Dermis blood vessel endothelial cell (primary cell): Measurements from ENCODE around the gene THAP4. TPM values are rescaled to one million over a fixed set of nuclear protein-coding genes. Genes with fewer than 3 reads are reported as not detected.

Source experiments
- DNase-seq: peaks from one replicate; pipeline ENCODE4 v3.0.0; 2010
- total RNA-seq: library from RNA; depleted of rRNA; stranded (reverse); fragments of >200 nt; gene quantifications from 2 replicates; pipeline ENCODE4 v1.2.3, GENCODE V29; 2014

THAP4 gene
- total RNA-seq: 37.8 and 46.6 TPM in 2 replicates

- DNase-seq: peak; percentile 94
Measured at GRCh38 chr2:241637018-241637794, at the start of gene THAP4, which contains the start of gene ATG4B. Gene THAP4, minus strand, starts transcription at chr2:241637158. Its CDS starts 141 bp downstream, at chr2:241637017. Gene ATG4B, plus strand, starts transcription at chr2:241637693. Its CDS starts 22 bp downstream, at chr2:241637715.

- DNase-seq: peak; percentile 24
Measured at GRCh38 chr2:241686324-241686649, 49.3 kb upstream of the THAP4 start.

- DNase-seq: peak; percentile 87
Measured at GRCh38 chr2:241680827-241681599, 44.1 kb upstream of the THAP4 start.

GRCh38 chr2:241680044-241680443 lies 43.1 kb upstream of the THAP4 start:
- DNase-seq: no peak

GRCh38 chr2:241678784-241679540 lies 42.0 kb upstream of the THAP4 start:
- no peak for DNase-seq

DNA sequence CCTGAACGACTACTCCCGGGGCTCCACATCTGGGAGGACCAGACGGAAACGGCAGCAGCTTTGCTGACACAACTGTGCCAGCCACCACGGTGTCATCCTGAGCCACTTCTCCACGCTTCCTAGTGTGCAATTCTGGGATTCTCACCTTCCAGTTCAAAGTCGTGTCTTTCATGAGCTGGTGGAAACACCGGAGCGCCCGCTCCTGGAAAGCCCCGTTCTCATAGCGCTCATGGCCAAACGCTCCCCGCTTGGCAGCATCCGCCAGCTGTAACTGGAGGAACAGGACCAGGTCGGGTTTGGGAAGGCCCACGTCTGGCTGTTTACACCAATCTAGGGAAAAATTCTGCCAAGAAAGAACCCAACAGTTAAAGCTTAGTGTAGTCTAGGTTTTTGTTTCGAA lies 41.3 kb upstream of the THAP4 start:
- no peak for DNase-seq

GRCh38 chr2:241677392-241677791 lies 40.4 kb upstream of the THAP4 start:
- DNase-seq: no peak

GRCh38 chr2:241676665-241677064 lies 39.7 kb upstream of the THAP4 start:
- DNase-seq: no peak

GRCh38 chr2:241675885-241676284 lies 38.9 kb upstream of the THAP4 start:
- DNase-seq: no peak

DNA sequence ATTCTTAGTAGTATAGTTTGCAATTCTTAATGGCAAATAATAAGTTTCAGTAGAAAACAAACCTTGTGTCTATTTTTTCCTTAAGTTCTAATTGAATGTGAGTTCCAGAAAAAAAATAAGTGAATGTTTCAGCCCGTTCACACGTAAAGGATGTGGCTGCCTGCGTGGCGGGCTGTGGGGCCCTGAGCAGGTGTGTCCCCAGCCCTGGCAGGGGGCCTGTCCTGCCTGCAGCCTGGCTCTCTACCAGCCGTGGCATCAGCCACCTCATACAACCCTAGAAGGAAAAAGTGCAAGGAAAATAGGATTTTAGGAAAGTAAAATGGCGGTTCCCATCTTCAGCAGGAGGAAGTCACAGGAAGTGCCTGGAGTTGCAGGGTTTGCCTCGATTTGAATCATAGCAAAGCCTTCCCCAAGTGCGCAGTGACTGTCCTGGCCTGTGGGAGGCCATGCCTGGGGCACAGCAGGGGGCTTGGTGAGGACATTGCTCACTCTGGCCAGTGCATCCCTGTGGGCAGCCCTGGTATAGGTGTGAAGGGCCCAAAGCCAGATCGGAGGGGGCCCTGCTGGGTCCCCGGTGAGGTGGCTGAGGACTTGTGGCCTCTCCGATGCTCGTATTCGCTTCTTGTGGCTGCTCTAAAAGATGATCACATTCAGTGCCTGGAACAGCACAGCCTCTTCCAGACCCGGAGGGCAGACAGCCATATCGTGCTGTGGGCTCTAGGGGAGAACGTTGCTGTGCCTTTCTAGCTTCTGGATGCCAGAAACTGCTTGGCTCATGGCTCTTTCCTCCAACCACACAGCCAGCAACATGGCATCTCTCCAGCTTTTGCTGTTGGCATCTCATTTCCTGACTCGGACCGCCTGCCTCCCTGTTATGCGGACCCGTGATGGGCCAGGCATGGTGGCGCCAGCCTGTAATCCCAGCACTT lies 37.1 kb upstream of the THAP4 start:
- no peak for DNase-seq

DNA sequence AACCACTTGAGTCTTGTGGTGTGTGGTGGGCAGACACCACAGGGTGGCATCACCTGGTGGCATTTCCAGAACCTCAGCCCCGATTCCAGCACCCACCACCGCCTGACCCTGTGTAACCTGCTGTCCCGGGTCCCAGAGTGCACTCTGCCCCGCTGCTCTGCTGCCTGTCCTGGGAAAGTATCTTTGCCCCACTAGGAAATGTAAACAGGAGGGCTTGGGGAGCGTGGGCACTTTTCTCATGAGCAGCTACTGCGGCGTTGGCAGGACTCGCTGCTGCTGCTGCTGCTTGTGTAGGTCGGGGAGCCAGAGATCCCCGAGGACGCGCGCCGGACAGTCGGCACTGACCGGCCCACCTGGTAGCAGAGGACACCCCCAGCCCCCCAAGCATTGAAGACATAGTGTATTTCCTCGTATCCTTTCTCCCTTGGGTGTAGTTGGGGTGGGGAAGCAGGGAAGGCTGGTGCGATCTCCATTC lies 36.3 kb upstream of the THAP4 start:
- no peak for DNase-seq

DNA sequence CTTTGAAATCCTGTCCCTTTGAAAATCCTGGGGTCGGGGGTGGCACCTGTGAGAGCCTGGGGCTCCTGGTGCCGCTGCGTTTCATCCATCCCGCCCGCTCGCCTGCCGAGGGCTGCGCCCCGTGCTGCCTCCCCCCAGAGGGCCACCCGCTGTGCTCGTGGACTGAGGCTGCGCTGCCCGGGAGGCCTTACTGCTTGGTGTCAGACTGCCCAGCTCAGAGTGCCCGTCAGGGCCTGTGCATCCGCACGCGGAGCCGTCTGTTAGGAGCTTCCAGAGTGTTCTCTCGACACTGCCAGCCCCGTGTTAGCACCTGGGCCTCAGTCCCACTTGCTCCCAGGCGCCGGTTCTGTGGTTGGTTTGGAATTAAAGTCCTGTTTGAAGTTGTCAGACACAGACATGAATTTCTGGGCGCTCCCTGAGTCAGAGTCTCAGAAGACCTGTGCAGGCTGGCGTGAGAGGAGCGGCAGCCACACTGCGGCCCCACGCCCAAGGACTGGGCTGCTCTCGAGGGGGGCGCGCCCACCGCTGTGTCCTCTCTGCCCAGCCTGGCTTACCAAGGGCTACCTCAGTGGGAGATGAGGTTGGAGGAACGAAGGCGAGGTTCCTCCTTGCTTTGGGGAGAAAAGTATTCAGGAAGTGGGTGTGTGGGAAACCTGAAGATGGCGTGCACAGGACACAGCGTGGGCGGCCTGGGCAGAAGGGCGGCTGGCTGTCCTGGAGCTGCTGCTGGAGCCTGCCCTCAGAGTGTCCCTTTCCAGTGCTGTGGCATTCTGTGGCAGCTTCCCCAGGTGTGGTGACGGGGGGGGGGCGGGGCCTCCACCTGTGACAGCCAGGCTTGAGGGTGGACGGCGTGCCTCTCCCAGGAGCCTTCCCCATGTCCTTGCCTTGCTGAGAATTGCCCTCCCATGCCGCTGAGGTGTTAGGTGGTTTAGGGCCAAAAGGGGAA lies 35.6 kb upstream of the THAP4 start:
- DNase-seq: no peak

DNA sequence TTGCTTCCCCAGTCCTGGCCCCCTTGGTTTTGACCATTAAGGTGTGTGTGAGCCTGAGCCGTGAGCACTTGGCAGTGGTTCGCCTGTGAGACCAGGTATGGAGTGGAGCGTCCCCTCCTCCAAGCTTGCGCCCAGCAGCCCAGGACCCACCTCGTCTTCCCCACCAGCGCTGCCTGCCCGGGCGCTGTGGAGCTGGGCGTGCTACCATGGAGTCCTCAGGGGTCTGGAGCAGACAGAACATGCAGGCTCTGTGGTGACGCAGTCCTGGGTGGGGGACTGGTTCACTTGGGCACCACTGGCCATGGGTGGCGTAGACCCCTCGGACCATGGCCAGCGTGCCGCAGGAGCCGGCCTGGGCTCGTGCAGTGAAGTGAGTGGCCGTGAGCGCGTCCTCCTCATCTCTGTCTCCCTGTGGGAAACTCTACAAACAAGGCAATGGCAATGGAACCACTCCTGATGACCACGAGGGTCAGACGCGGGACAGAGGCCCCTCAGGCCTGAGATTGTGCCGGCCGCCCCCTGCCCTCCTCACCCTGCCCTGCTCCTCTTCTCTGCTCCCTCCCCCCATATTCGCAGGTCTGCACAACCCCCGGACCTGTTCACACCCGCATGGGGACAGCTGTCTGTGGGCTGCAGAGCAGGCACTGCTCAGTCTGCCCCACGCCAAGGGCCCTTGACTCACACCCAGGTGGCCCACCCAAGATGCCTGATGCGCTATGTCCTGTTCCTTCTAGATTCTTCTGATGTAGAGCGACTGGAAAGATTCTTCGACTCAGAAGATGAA lies 34.7 kb upstream of the THAP4 start:
- DNase-seq: no peak

DNA sequence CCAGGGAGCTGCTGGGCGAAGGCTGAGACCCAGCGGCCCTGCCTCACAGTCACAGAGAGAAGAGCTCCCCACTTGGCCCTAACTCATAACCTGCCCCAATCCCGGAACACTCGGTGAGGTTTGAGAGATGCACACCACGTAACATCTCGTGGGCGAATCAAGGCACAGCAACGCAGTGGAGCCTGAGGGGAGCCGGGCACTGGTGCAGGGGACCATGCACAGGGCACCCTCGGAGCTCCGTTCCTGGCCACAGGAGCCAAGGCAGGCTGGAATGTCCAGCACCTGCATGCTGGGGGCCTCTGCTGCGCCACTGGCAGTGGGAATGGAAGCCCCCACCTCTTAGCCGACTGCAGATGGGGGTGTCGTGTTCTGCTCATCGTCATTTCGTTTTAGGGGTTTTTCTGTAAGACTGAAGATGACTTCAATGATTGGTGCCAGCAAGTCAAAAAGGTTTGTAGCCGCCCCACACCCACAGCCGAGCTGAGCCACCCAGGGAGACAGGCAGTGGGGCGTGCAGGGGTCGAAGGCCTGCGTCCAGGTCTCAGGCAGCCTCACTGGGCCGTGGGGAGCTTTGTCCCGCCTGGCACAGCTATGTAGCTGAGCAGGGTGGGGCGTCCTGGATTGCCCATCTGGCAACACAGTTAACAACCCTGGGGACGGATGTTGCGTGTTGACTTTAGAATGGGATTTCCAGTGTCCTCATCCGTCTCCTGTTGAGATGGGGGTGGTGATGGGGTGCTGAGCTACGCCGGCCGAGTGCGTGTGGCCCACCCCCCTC lies 33.6 kb upstream of the THAP4 start:
- DNase-seq: no peak

- DNase-seq: no peak
Measured at GRCh38 chr2:241668839-241669238, 31.9 kb upstream of the THAP4 start.

DNA sequence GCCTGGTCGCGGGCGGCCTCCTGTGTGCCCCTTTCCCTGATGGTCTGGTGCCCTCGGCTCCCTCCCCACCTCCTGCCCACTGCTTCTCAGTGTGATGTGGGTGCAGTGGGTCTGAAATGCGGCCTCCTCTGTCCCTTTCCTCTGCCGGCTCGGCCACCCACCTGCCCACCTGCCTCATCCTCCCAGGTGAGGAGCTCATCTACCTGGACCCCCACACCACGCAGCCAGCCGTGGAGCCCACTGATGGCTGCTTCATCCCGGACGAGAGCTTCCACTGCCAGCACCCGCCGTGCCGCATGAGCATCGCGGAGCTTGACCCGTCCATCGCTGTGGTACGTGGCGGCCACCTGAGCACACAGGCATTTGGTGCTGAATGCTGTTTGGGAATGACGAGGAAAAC lies 31.4 kb upstream of the THAP4 start:
- no peak for DNase-seq

GRCh38 chr2:241666627-241667400 lies 29.9 kb upstream of the THAP4 start:
- DNase-seq: peak; percentile 87

DNA sequence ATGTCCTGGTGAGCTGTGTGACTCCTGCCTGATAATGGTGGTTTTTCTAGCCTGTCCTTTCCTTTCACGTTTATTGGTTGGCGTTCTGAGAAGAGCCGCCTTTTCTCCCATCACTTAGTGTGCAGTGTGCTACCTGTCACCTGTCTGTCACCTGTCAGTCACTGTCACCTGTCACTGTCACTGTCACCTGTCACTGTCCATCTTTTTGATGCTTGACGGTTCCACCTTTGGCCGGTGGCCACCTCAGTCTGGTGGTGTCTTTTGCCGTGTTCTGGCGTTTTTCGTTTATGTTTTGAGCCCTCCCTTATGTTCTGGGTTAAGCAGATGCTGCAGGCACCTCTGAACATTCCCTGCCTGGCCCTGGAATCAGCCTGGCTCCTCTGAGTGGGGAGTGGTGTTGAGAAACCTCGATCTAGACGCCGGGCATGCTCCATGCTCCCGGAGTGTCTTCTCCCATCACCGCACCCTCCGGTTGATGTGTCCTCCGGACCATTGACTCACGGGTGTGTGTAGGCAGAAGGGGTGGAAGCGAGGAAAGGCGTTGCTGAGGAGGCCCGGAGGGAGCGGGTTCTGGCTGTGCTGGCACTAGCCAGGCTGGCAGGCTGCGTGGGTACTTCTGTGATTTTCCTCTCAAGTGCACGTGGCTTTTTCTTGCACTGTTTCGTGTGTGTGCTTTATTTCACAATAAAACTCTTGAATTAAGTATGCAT lies 28.9 kb upstream of the THAP4 start:
- DNase-seq: no peak
